TTC549 (cell line): ENCODE results near the gene ADCY4.

Experiments used
- FAIRE-seq: peaks from 2 replicates; lab custom pipeline; 2012; peaks lifted over from hg19 to GRCh38; lab: Jason Lieb, UNC

The ADCY4 gene

DNA sequence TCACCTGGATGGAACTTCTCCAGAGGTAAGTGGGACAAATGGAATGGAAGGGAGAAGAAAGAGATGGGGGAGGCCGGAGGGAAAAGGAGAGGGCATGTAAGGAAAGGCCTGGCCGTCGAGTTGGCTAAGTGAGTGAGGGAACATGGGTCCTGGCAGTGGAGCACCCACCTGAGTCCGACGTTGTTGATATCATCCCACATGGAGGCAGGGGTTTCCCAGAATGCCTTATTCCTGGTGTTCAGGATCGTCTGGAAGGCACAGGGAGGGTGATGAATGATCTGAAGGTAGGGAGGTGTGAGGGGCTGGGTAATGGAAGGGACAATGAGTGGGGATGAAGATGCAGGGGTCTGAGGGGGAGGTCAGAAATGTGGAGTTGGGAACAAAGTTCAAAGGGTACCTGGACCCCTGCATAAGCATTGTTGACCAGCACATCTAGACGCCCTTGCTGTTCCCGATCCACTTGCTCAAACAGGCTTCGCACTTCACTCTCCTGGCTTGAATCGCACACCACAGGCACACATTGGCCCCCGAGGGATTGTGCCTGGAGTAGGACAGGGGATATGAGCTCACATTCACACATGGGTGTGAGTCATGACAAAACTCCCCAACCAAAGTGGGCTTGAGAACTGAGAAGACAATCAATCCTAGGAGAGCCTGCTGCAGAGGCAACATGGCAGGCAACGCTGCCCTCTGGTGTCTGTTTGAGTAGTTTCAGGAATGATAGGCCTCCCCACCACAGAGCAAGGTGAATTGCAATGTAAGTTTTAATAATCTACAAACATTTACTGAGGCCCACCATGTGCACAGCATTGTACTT is 38.3 kb downstream of the ADCY4 start:
- no peak for FAIRE-seq

DNA sequence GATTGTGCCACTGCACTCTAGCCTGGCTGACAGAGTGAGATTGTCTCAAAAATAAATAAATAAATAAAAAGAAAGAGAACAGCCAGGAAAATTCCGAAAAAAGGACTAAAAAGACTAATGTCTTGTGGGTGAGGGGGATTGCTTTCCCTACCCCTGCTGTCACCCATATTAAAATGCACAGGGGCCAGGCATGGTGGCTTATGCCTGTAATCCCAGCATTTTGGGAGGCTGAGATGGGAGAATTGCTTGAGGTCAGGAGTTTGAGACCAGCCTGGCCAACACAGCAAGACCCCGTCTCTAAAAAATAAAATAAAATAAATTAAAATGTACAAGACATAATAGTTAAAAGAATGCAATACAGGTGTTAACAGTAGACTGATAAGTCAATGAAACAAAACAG is 41.3 kb downstream of the ADCY4 start:
- no peak for FAIRE-seq

DNA sequence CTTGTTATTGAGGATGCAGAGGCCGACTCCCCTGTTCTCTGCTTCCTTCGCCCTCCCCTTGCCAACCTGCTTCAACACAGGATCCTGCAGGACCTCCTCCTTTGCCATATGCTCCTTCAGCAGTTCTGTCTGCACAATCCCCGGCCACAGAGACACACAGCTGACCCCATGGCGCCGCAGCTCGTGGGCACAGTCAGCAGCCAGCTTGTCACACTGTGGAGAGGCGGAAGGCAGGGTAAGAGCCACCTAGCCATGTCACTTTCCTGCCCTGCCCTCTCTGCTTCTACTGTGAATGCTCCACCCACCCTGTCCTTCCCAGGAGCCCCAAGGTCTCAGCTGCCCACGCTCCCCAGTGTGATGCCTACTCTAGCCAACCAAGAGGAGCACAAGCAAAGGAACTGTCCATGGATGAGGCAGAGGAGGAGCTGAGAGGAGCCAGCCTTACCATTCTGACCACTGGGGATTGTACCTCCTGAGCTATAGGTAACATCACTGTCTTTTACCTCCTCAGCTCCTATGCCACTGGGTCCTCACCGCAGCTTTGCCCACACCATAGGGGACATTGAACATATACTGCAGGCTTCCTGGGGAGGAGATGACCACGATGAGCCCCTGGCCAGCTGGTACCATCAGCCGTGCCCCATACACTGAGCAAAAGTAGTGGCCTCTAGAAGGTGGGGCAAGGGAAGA is 42.6 kb downstream of the ADCY4 start:
- FAIRE-seq = no peak

DNA sequence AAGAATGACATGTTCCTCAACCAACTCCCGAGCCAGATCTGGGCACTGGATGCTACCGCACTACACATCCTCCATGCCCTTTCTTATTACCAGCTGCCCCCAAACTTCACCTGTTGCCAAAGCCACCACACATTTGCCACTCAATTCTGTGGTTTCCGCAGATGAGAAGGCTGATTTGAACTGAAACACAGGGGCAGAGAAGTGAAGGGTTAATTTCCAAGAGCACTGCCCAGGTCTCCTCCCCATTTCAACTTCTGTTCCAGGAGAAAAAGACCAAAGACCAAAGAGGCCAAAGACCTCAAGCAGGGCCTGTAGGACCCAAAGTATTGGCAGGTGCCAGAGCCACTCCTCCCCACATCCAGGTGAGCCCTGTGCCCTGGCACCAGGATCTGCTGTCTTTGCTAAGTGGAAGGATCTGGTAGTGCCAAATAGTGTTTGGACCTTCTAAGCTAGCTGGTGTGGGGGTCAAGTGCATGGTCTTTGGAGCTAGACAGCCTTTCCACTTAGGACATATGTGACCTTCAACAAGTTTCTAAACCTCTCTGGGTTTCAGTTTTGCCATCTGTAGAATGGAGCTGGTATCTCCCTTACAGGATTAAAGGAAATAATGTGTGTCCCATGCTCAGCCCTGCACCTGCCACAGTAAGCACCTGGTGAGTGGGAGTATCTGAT is 43.3 kb downstream of the ADCY4 start:
- FAIRE-seq = no peak

DNA sequence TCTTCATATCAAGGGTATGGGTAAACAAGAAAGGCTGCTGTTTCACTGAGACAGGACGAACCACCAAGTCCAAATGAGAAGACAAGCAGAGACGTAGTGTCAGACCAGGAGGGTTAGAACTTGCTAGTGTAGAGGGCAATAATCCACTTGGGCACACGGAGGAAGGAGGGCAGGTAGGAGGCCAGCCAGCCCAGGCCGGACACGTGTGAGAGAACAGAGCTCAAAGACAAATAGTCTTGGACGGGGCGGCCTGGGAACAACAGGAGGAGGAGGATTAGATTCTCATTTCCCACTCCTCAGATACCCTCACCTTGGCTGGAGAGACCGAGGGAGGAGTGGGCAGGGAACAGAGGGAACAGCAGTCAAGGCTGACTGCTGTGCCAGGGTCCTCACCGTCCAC is 44.1 kb downstream of the ADCY4 start:
- no peak for FAIRE-seq

DNA sequence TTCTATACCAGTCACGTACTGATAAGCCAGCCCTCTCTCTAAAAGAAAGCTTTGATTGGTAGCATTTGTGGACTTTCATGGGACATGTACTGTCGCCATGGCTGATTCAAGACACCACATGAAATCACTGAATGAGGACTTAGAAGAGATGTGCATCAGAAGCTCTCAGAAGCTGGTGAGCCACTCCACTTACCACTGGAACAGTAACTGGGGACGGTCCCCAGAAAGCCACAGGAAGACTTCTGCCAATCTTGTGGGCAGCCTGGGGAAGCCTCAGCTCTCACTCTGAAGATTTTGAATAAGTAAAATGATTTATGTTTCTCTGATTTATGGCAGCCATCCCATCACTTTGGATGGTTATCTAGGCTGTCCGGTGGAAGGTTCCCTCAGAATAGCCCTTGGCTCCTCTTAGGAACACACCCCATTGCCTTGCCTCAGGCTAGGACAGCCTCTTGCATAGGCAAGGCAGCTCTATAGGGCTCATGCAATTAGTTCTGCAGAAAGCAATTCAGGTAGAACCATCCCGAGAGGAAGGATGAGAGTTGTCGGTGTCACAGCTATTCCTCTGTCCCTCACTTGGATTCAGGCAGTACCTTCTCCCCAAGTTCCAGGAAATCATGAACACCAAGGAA is 45.1 kb downstream of the ADCY4 start:
- FAIRE-seq = no peak

DNA sequence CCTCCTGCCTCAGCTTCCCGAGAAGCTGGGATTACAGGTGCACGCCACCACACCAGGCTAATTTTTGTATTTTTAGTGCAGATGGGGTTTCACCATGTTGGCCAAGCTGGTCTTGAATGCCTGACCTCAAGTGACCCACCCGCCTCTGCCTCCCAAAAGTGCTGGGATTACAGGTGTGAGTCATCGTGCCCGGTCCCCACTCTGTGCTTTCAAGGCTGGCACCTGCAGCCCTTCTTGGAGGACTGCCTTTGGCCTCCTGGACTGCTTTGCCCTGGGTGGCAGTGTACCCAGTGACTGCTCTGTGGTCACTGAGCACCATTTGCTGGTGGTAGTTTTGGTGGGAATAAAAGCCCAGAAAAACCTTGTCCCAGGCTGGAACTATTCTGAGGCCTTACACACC is 47.9 kb downstream of the ADCY4 start:
- FAIRE-seq = no peak

DNA sequence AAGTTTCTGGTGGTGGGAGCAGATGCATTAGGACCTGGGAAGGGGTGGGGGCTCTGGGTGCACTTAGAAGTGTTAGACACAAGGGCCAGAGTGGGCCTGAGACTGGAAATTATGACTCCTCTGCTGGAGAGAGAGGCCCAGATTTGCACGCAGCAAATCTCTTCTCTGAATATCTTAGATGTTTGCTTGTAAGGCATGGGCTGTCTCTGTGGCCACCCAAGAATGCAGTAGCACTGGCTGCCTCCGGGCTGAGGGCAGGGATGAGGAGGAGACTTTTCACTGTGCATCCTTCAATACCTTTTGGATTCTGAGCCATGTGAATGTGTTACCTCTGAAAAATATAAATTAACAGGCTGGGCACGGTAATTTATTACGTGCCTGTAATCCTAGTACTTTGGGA is 49.5 kb downstream of the ADCY4 start:
- FAIRE-seq = no peak

DNA sequence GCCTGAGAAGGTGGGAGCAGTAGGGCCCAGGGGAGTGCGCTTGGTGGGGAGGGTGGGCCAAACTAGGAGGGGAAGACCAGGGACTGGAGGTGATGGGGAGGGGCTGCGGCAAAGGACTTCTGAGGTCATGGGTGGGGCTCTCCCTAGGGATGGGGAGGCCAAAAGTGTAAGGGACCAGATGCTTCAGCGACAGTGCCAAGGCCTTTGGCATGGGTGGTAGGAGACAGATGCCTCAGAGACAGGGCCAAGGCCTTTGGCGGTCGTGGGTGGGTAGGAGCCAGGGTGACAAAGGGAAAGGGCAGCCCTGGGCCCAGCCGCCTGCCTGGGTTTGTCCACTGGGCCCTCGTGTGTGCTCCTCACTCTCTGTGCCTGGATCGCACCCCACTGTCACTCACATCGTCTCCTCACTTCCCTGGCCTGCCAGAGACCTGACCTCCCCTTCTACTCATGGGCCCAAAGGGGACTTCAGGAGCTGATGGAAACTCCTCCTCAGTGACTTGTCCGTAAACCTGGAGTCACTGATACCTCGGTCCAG is 50.3 kb downstream of the ADCY4 start:
- no peak for FAIRE-seq

DNA sequence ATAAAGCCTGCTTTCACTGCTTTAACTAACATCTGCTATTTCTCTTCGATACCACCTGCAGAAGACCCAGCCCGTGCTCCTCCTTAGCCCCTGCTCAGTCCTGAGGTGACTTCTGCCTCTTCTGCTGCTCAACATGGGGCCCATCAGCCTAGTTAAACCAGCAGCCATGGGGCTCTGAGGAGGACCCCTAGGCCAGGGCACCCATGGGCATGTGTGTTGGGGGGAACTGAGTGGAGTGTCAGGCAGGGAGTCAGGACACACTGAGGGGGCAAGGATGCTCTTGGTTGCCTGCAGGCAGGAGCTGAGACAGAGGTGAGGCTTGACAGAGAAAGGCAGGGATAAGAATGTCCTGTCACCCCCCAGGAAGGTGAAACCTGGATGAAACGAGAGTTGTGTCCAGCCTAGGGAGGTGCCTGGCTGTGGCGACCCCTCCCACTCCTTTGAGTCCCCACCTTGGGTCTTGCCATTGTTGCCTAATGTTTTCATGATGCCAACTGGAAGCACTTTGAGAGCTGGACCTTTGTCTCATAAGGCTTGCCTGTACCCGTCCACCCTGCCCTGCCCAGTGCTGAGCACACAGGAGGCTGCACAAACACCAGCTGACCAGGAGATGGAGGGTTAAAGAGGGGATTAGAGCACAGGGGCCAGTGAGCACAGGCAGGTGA is 50.9 kb downstream of the ADCY4 start:
- no peak for FAIRE-seq

DNA sequence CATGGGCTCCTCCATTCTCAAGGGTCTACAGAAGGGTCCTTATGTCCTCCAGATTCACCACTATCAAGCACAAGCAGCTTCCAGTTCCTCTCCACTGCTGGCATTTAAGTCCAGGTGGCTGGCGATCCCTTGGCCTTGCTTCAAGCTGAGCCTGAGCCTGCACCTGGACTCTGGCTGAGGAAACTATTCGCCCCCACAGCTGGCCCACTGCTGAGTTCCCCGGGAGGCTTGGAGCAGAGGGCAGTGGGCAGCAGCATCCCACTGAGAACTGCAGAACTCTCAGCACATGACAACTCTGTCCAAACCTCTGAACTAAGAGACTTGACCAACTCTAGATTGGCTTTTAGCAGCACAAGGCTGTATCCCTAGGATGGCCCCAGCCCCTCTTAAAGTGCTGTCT is 52.1 kb downstream of the ADCY4 start:
- no peak for FAIRE-seq

DNA sequence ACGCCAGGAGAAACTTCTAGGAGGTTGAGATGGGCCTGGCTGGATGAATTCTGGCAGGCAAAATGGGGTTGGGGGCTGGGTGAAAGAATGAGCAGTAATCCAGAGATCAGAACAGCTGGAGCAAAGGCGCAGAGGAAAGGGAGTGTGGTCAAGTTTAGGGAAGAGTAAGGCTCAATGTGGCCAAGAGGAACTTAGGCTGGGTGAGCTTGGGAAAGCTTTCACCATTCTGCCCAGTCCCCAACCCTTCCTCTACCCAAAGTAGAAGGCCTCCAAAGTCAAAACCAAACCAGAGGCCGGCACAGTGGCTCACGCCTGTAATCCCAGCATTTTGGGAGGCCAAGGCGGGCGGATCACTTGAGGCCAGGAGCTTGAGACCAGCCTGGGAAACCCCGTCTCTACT is 53.2 kb downstream of the ADCY4 start:
- no peak for FAIRE-seq

DNA sequence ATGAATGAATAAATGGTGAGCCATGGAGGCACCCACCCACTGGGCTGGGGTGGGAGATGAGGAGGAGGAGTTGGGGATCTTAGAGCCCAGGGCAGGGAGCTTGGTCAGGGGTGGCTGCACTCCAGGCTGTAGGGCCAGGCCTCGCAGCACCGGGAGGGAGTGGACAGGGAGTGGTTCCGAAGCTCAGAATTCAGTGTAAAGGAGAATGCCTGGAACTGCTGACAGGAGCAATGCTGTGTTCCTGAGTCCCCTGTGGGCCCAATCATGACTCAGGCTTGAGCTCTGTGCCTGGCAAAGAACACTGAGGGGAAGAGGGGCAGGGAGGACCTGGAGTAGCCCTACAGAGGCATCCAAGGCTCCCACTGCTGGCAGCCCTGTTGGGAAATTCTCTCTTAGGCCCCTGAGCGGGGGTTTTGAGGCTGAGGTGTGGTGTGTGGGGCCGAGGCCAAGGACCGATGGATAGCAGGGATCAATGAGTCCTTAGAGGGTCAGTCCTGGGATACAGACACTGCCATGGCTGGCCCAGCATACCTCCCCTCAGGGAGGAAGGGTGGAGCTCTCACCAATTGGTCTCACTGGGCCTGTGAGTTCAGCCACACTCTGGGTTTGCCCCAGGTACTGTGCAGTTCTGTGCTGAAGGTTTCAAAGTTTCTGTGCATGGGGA is 53.9 kb downstream of the ADCY4 start:
- FAIRE-seq = no peak

DNA sequence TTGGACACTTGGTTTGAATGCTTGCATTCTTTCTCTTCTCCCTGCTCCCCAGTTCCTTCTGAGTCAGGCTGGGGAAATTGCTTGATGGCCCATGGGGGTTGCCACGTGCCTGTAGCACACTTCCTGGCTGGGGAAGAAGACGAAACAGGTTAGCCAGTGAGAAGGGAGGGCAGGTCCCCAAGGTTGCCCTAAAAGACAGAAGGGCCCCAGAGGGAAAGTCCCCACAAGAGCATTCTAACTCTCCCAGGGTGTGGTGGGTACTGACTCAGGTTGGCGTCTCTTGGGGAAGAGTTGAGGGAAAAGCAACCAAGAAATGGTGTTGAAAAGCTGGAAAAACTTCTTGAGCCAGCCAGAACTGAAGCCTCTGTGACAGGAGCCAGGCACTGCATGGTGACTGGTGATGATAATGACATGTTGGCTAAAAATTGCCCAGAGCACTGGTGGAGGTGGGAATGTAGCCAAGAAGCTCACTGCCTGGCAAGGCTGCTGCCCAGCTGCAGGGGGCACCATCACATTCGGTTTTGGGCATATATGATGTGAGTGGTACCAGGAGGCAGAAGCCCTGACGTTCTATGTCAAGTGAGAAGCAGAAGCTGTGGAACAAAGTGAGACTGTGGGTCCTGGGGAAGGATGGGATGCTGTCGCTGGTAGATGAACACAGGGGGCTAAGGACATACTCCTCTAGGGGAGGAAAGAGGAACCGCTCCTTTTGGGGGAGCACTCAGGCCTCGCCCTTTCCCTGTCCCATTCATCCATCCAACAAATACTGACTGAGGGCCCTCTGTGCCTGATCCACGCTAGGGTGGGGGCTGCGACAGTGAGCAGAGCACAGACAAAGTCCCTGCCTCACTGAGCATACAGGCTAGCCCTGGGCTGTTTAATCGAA is 55.3 kb downstream of the ADCY4 start:
- FAIRE-seq = no peak

DNA sequence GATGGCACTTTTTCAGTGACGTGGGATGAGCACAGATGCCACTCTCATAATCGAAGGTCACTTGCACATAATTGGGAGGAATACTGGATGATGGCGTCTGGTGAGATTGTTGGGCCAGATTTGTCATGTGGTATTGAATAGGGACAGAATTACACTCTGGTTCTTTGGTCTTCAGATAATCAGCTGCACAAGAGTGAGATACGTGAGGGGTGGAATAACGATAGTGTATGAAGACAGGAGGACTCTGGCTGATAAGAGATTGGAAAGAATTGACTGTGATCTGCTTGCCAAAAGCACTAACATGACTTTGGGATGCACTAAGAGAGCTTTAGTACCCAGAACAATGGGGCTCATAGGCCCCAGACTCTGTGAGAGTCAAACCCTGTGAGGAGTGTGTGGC is 56.4 kb downstream of the ADCY4 start:
- no peak for FAIRE-seq

DNA sequence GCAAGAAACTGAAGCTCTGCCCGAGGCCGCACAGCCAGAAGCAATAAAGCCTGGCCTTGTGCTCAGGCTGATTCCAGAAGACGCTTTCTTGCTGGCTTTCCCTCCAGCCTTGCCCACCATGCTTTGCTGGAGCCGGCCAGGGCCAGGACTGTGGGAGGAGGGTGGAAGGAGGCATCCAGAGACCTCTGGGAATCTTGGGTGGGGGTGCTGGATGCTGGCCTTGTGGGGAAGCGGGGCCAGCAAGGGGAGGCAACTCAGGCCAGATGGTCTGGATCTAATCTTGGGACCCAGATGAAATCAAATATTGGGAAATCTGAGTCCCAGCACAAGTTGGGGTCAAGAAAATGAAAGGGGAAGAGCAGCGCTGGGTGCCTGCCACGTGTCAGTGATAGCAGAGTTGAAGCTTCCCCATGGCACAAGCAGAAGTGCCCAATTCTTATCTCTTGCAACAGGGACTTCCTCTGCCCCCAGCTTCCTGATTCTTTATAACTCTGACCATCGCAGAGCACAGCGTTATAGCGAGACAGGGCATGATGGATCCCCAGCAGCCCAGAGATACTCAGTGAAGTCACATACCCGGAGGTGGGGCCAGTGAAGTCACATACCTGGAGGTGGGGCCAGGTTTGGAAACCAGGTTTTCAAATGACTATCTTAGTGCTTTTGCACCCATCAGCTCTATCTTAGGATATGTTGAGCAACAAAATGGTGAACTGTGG is 57.1 kb downstream of the ADCY4 start:
- no peak for FAIRE-seq

DNA sequence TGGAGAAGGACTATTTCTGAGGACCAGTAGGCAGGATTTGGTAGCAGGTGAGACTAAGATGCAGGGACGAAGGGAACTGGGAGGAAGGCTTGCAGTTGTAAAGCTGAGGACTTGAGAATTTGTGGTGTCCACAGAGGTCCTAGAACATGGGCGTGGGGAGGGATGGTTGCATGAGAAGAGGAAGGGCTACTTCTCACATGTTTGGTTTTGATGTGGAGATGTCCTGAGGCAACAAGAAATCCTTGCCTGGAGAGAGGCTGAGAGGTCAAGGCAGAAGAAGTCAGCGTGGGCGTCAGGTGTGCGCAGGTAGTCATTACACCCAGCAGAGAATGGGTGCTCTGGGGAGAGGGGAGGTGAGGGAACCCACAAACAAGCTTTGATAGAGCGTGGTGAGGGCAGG is 57.8 kb downstream of the ADCY4 start:
- FAIRE-seq = no peak

DNA sequence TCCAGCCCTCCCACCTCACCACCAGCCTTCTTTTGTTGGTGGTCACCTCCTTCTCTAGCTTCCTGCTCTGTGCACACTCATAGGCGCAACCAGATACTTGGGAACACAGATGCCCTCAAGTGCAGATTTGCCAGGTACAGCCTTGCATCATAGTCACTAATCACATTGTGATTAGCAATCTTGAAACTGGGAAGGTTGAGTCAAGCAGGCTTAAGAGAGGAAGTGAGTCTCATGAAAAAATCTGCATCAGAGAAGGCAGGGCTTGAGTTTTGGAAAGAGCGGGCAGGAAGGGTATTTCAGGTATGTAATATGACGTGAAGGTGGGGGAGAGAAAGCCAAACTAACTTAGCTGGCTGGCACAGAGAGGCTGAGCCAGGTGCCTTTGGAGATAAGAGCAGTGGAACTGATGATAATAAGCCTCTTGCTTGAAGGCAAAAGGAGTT is 60.7 kb downstream of the ADCY4 start:
- FAIRE-seq = no peak

DNA sequence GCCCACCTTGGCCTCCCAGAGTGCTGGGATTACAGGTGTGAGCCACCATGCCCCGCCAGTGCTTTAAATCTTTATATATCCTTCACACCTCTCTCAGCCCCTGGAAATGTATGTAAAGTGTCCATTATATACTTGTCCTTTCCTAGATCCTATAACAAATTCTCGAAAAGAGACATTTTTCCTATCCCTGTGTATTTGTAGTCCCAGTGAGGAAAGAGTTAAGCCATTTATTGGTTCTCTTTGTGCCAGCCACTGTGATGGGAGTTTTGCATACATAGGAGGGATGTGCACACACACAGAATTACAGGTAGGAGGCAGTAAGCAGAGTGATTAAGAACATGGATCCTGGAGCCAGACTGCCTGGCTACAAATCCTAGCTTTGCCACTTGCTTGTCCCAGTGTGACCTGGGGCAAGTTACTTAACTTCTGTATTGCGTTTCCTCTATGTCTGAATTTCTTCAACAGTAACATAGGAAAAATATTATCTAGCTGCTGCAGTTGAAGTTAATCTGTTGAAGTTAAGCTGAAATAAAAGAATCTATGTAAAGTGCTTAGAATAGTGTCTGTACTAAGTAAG is 61.4 kb downstream of the ADCY4 start:
- no peak for FAIRE-seq
